GM10266 (cell line): Measurements from ENCODE around the gene SLC22A14.
"Not testable (repeated sequence)": the region's sequence is repeated elsewhere in the genome, so short reads cannot be mapped to it uniquely, and the experiment has no call there.

Experiments
- DNase-seq: peaks from one replicate; pipeline ENCODE4 v3.0.0; 2012; ENCODE audit errors: extremely low spot score
- TF ChIP-seq, protein P1 (sequence below): IDR thresholded peaks from 2 replicates; pipeline ENCODE4 v1.5.1; 2012; ENCODE audit warnings: mild to moderate bottlenecking, low read depth; ENCODE audit not compliant: control insufficient read depth, insufficient read depth; ENCODE audit errors: missing control alignments

Gene SLC22A14, protein sequence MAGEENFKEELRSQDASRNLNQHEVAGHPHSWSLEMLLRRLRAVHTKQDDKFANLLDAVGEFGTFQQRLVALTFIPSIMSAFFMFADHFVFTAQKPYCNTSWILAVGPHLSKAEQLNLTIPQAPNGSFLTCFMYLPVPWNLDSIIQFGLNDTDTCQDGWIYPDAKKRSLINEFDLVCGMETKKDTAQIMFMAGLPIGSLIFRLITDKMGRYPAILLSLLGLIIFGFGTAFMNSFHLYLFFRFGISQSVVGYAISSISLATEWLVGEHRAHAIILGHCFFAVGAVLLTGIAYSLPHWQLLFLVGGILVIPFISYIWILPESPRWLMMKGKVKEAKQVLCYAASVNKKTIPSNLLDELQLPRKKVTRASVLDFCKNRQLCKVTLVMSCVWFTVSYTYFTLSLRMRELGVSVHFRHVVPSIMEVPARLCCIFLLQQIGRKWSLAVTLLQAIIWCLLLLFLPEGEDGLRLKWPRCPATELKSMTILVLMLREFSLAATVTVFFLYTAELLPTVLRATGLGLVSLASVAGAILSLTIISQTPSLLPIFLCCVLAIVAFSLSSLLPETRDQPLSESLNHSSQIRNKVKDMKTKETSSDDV

DNA sequence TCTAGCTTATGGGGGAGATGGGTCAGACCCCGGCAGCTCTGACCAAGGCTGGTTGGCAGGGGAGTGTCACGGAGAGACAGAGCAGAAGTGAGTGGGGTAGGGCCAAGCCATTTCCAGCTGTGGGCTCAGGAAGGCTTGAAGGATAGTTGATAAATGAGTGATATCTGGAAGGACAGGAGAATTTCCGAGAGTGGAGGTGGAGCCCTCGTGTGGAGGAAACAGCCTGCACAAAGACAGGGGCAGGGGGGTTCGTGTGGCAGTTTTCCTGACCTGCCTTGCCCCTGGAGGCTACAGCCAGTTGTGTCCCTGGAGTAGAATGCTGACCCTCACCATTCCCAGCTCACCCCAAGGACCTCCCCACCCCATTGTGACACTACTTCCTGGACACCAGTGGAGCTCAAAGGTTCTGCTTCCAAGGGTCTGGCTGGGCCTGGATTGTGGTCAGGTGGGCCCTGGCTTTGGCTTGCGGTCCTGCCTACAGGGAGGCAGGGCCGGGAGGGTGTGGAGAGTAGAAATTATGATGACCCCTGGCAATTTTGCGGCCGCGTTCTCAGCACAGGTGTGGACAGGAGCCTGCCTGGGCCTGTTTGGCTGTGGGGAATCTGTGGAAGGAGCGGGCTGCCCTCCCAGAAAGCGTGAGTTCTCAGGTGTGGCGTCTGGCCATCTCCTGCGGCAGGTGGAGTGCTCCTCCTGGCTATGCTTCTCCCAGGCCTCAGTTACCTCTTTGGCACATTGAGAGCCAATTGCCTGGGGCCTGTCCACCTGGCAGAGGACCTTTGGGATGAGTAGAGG, at the start of gene SLC22A14:
SLC22A14 (plus strand) TSS at position 400 of the 792 bp plus-strand sequence. CDS start 23,733 bp downstream, outside the sequence.
- DNase-seq: no peak
- TF ChIP-seq, protein P1, sequence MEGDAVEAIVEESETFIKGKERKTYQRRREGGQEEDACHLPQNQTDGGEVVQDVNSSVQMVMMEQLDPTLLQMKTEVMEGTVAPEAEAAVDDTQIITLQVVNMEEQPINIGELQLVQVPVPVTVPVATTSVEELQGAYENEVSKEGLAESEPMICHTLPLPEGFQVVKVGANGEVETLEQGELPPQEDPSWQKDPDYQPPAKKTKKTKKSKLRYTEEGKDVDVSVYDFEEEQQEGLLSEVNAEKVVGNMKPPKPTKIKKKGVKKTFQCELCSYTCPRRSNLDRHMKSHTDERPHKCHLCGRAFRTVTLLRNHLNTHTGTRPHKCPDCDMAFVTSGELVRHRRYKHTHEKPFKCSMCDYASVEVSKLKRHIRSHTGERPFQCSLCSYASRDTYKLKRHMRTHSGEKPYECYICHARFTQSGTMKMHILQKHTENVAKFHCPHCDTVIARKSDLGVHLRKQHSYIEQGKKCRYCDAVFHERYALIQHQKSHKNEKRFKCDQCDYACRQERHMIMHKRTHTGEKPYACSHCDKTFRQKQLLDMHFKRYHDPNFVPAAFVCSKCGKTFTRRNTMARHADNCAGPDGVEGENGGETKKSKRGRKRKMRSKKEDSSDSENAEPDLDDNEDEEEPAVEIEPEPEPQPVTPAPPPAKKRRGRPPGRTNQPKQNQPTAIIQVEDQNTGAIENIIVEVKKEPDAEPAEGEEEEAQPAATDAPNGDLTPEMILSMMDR: no peak

DNA sequence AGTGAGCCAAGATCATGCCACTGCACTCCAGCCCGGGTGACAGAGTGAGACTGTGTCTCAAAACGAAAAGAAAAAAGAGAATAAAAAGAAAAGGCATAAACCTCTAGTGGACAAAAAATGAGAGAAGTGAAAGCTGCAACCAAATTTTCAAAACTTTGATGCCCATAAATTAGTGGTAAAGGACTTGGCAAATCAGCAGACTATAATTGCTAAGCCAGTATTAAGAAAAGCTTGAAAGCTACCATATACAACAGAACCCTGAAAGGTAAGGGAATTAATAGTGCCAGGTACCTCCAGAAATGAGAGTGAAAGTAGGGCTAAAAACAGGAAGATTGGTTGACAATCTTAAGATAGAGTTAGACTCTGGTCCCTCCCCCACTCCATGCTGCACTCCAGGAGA, 49.4 kb upstream of the SLC22A14 start:
- TF ChIP-seq, protein P1: no peak
- DNase-seq: no peak

DNA sequence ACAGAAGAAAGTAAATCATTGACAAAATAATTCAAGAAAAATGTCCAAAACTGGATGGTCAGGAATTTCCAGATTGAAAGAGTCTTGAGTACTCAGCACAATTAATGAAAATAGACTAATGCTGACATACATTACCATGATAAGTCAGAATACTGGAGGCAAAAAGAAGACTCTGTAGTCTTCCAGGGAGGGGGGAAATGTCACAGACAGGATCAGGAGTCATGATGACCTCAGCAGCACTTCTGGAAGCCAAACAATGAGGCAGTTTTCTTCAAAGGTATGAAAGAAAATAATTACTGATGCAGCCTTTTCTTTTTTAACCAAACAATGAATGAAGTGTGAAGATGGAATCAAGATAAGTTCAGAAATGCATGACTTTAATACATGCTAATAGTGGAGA, 46.6 kb upstream of the SLC22A14 start:
- DNase-seq: no peak
- TF ChIP-seq, protein P1: no peak

DNA sequence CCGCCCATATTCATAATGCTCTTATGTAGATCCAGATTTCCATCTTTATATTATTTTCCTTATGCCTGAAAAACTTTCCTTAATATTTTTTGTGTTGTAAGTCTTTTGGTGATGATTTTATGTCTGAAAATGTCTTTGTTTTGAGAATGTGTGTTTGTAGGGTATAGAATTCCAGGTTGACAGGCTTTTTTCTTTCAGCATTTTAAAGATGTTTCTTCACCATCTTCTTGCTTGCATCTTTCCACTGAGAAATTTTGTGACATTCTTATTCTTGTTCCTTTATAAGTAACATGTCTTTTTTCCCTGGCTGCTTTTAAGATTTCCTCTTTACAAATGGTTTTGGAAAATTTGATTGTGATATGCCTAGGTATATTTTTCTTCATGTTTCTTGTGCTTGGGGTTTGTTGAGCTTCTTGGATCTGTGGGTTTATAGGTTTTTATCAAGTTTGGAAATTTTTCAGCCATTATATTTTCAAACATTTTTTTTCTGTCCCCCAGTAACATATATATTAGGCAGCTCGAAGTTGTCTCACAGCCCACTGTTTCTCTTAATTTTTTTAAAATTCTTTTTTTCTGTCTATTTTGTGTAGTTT, 43.6 kb upstream of the SLC22A14 start:
- TF ChIP-seq, protein P1: no peak
- DNase-seq: no peak

DNA sequence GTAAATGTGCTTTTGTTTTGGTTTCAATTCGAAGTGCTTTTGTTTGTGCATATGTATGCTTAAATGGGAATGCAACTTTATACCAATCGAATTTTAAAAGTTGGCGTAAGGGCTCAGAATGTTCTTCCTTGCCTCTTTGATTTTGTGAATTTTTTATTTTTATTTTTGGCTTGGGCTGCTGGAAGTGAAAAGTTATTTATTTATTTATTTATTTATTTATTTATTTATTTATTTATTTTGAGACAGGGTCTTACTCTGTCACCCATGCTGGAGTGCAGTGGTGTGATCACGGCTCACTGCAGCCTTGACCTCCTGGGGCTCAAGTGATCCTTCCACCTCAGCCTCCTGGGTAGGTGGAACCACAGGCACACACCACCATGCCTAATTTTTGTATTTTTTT, 39.3 kb upstream of the SLC22A14 start:
- DNase-seq: not testable (repeated sequence)

DNA sequence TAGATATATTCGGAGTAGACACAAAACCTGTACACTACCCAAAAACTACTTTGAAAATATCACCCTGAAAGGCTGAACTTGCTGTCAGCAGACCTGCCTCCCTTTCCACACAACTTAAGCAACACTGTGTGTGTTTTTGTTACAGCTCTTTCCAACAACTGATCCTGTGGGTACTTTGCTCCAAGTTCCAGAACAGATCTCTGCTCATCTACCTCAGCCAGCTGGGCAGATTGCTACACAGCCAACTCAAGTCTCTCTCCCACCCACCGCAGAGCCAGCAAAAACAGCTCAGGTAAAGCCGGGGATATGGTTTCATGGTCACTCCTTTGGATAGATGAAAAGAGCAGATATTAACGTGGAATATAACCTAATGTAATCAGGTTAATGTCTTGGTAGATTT, 36.2 kb upstream of the SLC22A14 start:
- TF ChIP-seq, protein P1: no peak
- DNase-seq: no peak

DNA sequence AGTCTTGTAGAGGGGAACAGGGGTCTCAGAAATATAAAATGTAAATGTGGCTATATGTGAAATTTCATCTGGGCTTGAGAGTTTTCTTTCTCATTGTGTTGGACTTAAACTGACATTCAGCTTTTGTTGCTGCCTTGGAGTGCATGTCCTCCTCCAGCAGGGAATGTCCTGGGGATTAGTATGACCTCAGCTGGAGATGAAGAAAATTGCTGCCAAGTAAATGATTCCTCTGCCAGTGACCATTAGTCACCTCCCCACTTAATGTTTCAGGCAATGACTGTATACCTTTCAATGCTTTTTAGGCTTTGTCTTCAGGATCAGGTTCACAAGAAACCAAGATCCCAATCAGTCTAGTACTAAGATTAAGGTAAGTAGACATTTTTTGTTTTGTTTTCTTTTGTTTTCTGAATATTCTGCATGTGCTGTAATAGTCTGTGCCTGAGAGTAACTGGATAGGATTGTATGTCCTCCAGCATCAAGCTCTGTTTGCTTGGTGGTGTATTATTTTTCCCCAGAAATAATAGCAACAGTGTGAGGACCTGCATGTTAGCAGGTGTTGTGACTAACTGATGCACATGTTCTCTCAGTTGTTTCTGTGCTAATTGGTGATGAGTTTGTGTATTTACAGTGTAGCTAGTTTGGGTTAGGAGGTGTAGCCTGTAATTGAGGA, 34.6 kb upstream of the SLC22A14 start:
- TF ChIP-seq, protein P1: no peak
- no peak for DNase-seq
